ENCODE results near the gene XPA. TPM values are rescaled to one million over a fixed set of nuclear protein-coding genes. Genes with fewer than 3 reads are reported as not detected.
A peak's percentile ranks its signal among the peaks of the same experiment; 100 is the strongest.
"Not testable (repeated sequence)": the region's sequence is repeated elsewhere in the genome, so short reads cannot be mapped to it uniquely, and the experiment has no call there.

XPA gene
- polyA plus RNA-seq, 3 donors, result 2.9 to 15.8 (median 15.4) TPM

- intact Hi-C loops (cut with micrococcal nuclease), result loop anchor here in 1 of 2 donors (10.0 kb wide), 1 partner anchor 230 kb away; the partner anchor contains the start of gene HEMGN
- Mint-ChIP-seq H3K9me3 (no peaks in the 10 kb centered on the region), H3K36me3 (no peaks in the 10 kb centered on the region), H3K27ac (no peak overlapping the region), H3K4me3 (peak overlapping the region in 1 of 2 donors; percentile 22), H3K27me3 (ENCODE audit: low read depth in 3 of 3) (peaks cover 20 to 58% (median 21%) of the 10 kb centered on the region in 3 donors), H3K4me1 (peaks cover 6% of the 10 kb centered on the region)
- no peak overlapping the region for H3K4me2 ChIP-seq (replicated peaks; ENCODE audit: extremely low read depth, low read length, poor library complexity, severe bottlenecking)
- 89% methylated on average over 1 of the region's 3 CpGs for WGBS (ENCODE audit: insufficient coverage)
- H3K27me3 ChIP-seq (ENCODE audit: control insufficient read depth in 2 of 2, insufficient read depth in 2 of 2, low read length in 2 of 2), result peaks cover 20 to 42% of the 10 kb centered on the region in 2 donors
- no peaks in the 10 kb centered on the region for H4K20me1 ChIP-seq (ENCODE audit: insufficient read depth, low read length)
- no peaks in the 10 kb centered on the region for H3K9me3 ChIP-seq (replicated peaks in 1 of 2; ENCODE audit: control insufficient read depth in 1 of 2, insufficient read depth in 1 of 2, low read length in 2 of 2)
- no peak overlapping the region for H3K4me3 ChIP-seq (replicated peaks in 1 of 3; ENCODE audit: low read depth in 2 of 3, low read length in 3 of 3)
- H2AFZ ChIP-seq (ENCODE audit: insufficient read depth, low read depth, low read length, poor library complexity, severe bottlenecking), result no peak overlapping the region
- H3K4me1 ChIP-seq (ENCODE audit: control insufficient read depth in 1 of 2, insufficient read depth in 2 of 2, low read length in 2 of 2), result peaks cover 1 to 3% of the 10 kb centered on the region in 2 donors
- no peak for DNase-seq
- TF ChIP-seq CTCF (IDR thresholded peaks at IDR 0.05), result no peak
- H3K27ac ChIP-seq (ENCODE audit: low read depth in 1 of 2, low read length in 2 of 2), result no peak overlapping the region
- H3K36me3 ChIP-seq (replicated peaks in 1 of 2; ENCODE audit: control insufficient read depth in 1 of 2, insufficient read depth in 2 of 2, low read length in 2 of 2), result no peaks in the 10 kb centered on the region
- no peaks in the 10 kb centered on the region for H3K79me2 ChIP-seq (ENCODE audit: insufficient read depth, low read length)
- H3K9ac ChIP-seq (ENCODE audit: insufficient read depth, low read length, poor library complexity, severe bottlenecking), result no peak overlapping the region
Measured at GRCh38 chr9:97704345-97704677, 7.2 kb upstream of the XPA start.

DNA sequence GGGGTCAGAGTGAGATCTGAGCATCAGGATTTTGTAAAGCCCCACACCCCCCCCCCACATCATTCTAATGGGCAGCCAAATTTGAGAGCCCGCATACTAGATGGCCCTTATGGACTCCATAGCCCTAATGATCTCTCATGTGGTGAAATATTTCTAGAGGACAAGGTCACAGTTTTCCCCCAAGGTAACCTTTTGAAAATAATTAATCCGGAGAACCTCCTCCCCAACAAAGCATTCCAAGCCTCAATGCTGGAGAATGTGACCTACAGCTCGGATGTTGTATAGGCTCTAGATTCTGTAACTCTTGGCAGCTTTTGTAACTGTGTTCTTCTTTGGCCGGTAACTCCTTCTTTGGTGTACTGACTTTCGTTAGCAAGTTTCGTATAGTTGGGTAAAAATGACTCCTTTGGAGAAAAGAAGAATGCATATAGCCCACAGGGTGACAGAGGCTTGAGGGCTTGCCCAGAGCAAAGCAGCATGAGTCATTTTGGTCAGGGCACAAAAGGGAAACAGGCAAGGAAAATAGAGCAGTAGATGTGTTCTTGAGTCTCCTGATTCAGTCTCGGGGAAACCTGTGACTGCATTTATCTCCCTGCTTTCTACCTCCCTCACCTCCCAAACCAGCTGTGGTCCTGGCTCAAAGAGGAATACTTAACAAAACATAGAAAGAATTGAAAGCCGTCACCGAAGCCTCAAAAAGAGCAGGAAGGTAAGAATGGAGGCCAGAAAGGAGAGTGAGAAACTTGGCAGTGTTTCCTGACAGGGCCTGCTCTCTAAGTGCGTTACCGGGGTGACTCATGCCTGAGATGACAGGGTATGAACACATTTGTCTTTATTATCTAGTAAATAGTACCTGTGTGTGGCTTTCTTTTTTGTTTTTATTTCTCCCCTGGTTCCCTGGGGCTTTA lies 6.6 kb upstream of the XPA start:
- no peak overlapping the region for H3K4me2 ChIP-seq (replicated peaks; ENCODE audit: extremely low read depth, low read length, poor library complexity, severe bottlenecking)
- H3K27ac ChIP-seq (ENCODE audit: low read depth in 1 of 2, low read length in 2 of 2), result no peak overlapping the region

DNA sequence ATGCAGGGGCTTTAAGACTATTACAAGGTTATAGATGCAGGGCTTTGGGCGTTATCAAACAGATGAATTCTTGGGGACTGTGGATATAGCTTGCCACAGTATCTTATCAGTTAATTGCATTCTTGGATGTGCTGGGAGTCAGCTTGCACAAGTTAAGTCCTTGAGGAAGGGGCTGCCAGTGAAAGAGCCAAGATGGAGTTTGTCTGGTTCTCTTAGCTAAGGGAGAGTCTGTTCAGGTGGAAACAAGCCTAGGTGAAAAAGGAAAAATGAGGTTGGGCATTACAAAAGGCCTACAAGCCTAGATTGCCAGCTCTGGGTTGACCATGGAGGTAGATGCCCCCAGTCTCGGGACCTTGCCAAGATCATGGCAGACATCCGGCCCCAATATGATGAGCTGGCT lies 2.7 kb upstream of the XPA start:
- not testable (repeated sequence) for H3K9me3 Mint-ChIP-seq; H3K36me3 ChIP-seq (replicated peaks in 1 of 2; ENCODE audit: control insufficient read depth in 1 of 2, insufficient read depth in 2 of 2, low read length in 2 of 2); H2AFZ ChIP-seq (ENCODE audit: insufficient read depth, low read depth, low read length, poor library complexity, severe bottlenecking); H3K27ac ChIP-seq (ENCODE audit: low read depth in 1 of 2, low read length in 2 of 2); H4K20me1 ChIP-seq (ENCODE audit: insufficient read depth, low read length); DNase-seq; H3K4me2 ChIP-seq (replicated peaks; ENCODE audit: extremely low read depth, low read length, poor library complexity, severe bottlenecking); H3K9ac ChIP-seq (ENCODE audit: insufficient read depth, low read length, poor library complexity, severe bottlenecking); H3K36me3 Mint-ChIP-seq; H3K9me3 ChIP-seq (replicated peaks in 1 of 2; ENCODE audit: control insufficient read depth in 1 of 2, insufficient read depth in 1 of 2, low read length in 2 of 2)
- peak overlapping the region in 1 of 7 donors; percentile 37 for H3K27ac Mint-ChIP-seq
- peaks cover 2 to 12% of the 10 kb centered on the region in 2 donors for H3K27me3 ChIP-seq (ENCODE audit: control insufficient read depth in 2 of 2, insufficient read depth in 2 of 2, low read length in 2 of 2)
- peaks cover 38% of the 10 kb centered on the region for H3K4me1 Mint-ChIP-seq
- WGBS (ENCODE audit: insufficient coverage), result 91% methylated on average over 2 of the region's 3 CpGs
- peak overlapping the region; percentile 61 to 73 for H3K4me3 Mint-ChIP-seq
- H3K27me3 Mint-ChIP-seq (ENCODE audit: low read depth in 3 of 3), result peaks cover 15 to 25% (median 18%) of the 10 kb centered on the region in 3 donors
- peak overlapping the region in 1 of 3 experiments; percentile 18 for H3K4me3 ChIP-seq (replicated peaks in 1 of 3; ENCODE audit: low read depth in 2 of 3, low read length in 3 of 3)
- intact Hi-C loops (cut with micrococcal nuclease), result loop anchor here in 1 of 2 donors (10.0 kb wide), 2 partner anchors 65 to 235 kb away; partner anchors contain the start of genes HEMGN, NCBP1 and TSTD2
- peaks cover 17% of the 10 kb centered on the region for H3K79me2 ChIP-seq (ENCODE audit: insufficient read depth, low read length)
- H3K4me1 ChIP-seq (ENCODE audit: control insufficient read depth in 1 of 2, insufficient read depth in 2 of 2, low read length in 2 of 2), result peaks cover 27 to 32% of the 10 kb centered on the region in 2 donors

More for the DNA sequence above, 6.6 kb upstream of the XPA start:
- no peaks in the 10 kb centered on the region for H3K79me2 ChIP-seq (ENCODE audit: insufficient read depth, low read length)
- H3K9me3 Mint-ChIP-seq, result no peaks in the 10 kb centered on the region
- H2AFZ ChIP-seq (ENCODE audit: insufficient read depth, low read depth, low read length, poor library complexity, severe bottlenecking), result no peak overlapping the region
- H3K27ac Mint-ChIP-seq, result peak overlapping the region in 1 of 7 donors; percentile 58
- no peaks in the 10 kb centered on the region for H3K36me3 Mint-ChIP-seq
- H3K4me3 Mint-ChIP-seq, result peak overlapping the region in 1 of 2 donors; percentile 22
- H3K9ac ChIP-seq (ENCODE audit: insufficient read depth, low read length, poor library complexity, severe bottlenecking), result no peak overlapping the region
- H3K9me3 ChIP-seq (replicated peaks in 1 of 2; ENCODE audit: control insufficient read depth in 1 of 2, insufficient read depth in 1 of 2, low read length in 2 of 2), result no peaks in the 10 kb centered on the region
- no peak for TF ChIP-seq CTCF (IDR thresholded peaks at IDR 0.05)
- H3K4me3 ChIP-seq (replicated peaks in 1 of 3; ENCODE audit: low read depth in 2 of 3, low read length in 3 of 3), result no peak overlapping the region
- no peaks in the 10 kb centered on the region for H3K36me3 ChIP-seq (replicated peaks in 1 of 2; ENCODE audit: control insufficient read depth in 1 of 2, insufficient read depth in 2 of 2, low read length in 2 of 2)
- DNase-seq, result peak in 1 of 3 donors; percentile 52
- no peaks in the 10 kb centered on the region for H4K20me1 ChIP-seq (ENCODE audit: insufficient read depth, low read length)
- WGBS (ENCODE audit: insufficient coverage), result 79% methylated on average over 3 of the region's 11 CpGs
- peaks cover 7 to 9% of the 10 kb centered on the region in 2 donors for H3K4me1 ChIP-seq (ENCODE audit: control insufficient read depth in 1 of 2, insufficient read depth in 2 of 2, low read length in 2 of 2)
- intact Hi-C loops (cut with micrococcal nuclease), result loop anchor here in 1 of 2 donors (10.0 kb wide), 1 partner anchor 231 kb away; the partner anchor contains the start of gene HEMGN
- H3K27me3 Mint-ChIP-seq (ENCODE audit: low read depth in 3 of 3), result peaks cover 18 to 56% (median 23%) of the 10 kb centered on the region in 3 donors
- H3K4me1 Mint-ChIP-seq, result peaks cover 12% of the 10 kb centered on the region
- peaks cover 17 to 42% of the 10 kb centered on the region in 2 donors for H3K27me3 ChIP-seq (ENCODE audit: control insufficient read depth in 2 of 2, insufficient read depth in 2 of 2, low read length in 2 of 2)
